ENCODE results near the gene ZEB2.
A peak's percentile ranks its signal among the peaks of the same experiment; 100 is the strongest.
"Not testable (repeated sequence)": the region's sequence is repeated elsewhere in the genome, so short reads cannot be mapped to it uniquely, and the experiment has no call there.

ZEB2 gene

DNA sequence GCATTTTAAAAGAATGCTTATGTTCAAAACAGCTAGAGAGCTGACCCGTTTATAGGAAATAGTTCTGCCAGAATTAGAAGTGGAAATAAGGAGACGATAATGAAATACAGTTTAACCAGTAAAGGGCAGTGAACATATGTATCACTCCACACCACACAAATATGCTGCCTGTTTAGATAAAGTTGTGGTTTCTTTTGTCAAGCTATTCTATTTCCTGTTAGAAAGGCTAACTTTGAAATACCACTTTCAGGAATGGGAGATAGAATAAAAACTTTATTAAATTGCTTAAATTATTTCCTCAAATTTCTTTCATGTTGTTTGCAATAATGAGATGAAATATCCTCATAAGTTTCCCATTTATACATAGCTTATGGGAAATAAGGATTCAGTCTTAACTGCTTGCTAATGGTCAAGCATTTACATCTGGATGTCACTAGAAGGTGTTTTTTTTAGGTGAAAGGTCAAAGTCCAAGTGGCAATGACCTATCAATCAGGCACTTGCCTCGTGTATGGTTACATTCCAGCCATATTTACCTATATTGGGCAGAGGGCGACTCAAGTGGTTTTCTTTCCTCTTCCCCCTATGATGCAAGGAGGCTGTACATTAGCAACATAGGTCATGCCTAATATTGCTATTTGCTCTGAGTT lies 148.9 kb downstream of the ZEB2 start:
- H3K4me1 ChIP-seq (ENCODE audit: control extremely low read depth in 1 of 4, control insufficient read depth in 4 of 4, insufficient read depth in 4 of 4, low read length in 3 of 4): peaks cover 36 to 63% (median 49%) of the 10 kb centered on the region in 4 experiments
- peak; percentile 67 to 93 (median 81) for DNase-seq
- H3K27me3 ChIP-seq (replicated peaks in 2 of 5; ENCODE audit: control insufficient read depth in 4 of 5, insufficient read depth in 5 of 5, low read length in 4 of 5): no peaks in the 10 kb centered on the region
- H3K9me3 ChIP-seq (ENCODE audit: control extremely low read depth in 1 of 5, control insufficient read depth in 4 of 5, insufficient read depth in 2 of 5, low read depth in 1 of 5, low read length in 4 of 5): no peaks in the 10 kb centered on the region
- ChIA-PET CTCF (interaction anchor here (0.8 kb wide), 1 partner anchor 15 kb away, joined by 4 read pairs; no protein-coding TSS in a partner anchor), POLR2A (no interaction called here)
- no peaks in the 10 kb centered on the region for H3K36me3 ChIP-seq (ENCODE audit: control insufficient read depth in 4 of 4, insufficient read depth in 4 of 4, low read length in 3 of 4)
- H3K27ac ChIP-seq (ENCODE audit: insufficient read depth in 1 of 2, low read depth in 1 of 2, low read length in 2 of 2, poor library complexity in 1 of 2, severe bottlenecking in 2 of 2): peak overlapping the region; percentile 41 to 84
- WGBS (ENCODE audit: insufficient coverage): no CpG with 5 or more reads among the region's 4 CpGs
- H3K4me3 ChIP-seq (ENCODE audit: control insufficient read depth in 1 of 7, extremely low read depth in 1 of 7, insufficient read depth in 4 of 7, low read depth in 2 of 7, low read length in 6 of 7): peak overlapping the region in 4 of 7 experiments; percentile 6 to 56 (median 22)

DNA sequence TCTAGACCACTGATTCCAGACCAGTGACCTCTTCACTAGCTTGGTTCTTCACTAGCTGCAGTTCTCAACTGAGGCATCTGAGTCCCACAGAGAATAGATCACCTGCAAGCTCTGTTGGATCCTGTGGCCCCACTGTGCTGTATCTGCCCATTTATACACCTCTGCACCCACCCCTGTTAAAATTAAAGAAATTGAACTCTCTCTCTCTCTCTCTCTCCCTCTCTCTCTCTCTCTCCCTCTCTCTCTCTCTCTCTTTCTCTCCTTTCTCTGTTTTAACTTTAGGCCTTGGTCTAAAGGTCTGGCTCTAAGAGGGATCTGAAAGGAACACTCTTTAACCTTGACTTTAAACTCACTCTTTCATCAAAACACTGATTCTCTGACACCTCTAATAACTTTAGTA lies 150.5 kb downstream of the ZEB2 start:
- CTCF ChIA-PET: interaction anchor here (0.7 kb wide), 2 partner anchors 10 to 20 kb away, joined by 3 to 4 read pairs; no protein-coding TSS in a partner anchor
- POLR2A ChIA-PET: no interaction called here

DNA sequence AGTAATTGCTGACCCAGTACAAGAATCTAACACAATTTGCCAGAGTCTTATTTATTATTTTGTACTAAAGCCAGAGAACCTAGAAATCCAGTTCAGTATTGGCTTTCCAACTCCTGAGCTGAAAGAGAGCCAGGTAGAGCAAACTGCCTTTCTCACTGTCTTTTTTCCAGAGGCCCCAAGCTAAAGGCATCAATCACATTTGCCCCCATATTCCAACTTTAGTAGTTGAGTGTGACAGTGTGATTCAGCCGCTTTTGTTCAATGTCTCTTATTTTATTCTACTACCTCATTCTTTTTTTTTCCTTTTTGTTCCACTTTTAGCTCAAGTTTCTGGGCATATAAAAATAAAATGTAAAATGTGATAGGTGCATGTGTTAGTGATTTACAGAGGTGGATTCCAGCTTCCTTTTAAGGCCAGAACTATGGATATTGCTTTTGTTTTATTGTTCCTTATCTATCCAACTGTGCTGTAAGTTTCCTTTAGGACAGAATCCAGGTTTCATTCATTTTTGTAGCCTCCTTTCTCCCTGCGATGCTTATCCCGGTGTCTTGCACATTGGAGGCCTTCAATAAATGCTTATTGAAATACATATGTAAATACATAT lies 153.0 kb downstream of the ZEB2 start:
- CTCF ChIA-PET: interaction anchor here (2.1 kb wide), 1 partner anchor 11 kb away, joined by 7 read pairs; no protein-coding TSS in a partner anchor
- H3K9me3 ChIP-seq (ENCODE audit: control extremely low read depth in 1 of 5, control insufficient read depth in 4 of 5, insufficient read depth in 2 of 5, low read depth in 1 of 5, low read length in 4 of 5): no peaks in the 10 kb centered on the region
- WGBS (ENCODE audit: insufficient coverage): no CpG with 5 or more reads among the region's 3 CpGs
- DNase-seq: no peak
- POLR2A ChIA-PET: no interaction called here
- H3K36me3 ChIP-seq (ENCODE audit: control insufficient read depth in 4 of 4, insufficient read depth in 4 of 4, low read length in 3 of 4): no peaks in the 10 kb centered on the region
- no peaks in the 10 kb centered on the region for H3K27me3 ChIP-seq (replicated peaks in 2 of 5; ENCODE audit: control insufficient read depth in 4 of 5, insufficient read depth in 5 of 5, low read length in 4 of 5)
- H3K27ac ChIP-seq (ENCODE audit: insufficient read depth in 1 of 2, low read depth in 1 of 2, low read length in 2 of 2, poor library complexity in 1 of 2, severe bottlenecking in 2 of 2): no peak overlapping the region
- no peak overlapping the region for H3K4me3 ChIP-seq (ENCODE audit: control insufficient read depth in 1 of 7, extremely low read depth in 1 of 7, insufficient read depth in 4 of 7, low read depth in 2 of 7, low read length in 6 of 7)
- H3K4me1 ChIP-seq (ENCODE audit: control extremely low read depth in 1 of 4, control insufficient read depth in 4 of 4, insufficient read depth in 4 of 4, low read length in 3 of 4): peaks cover 14 to 32% (median 25%) of the 10 kb centered on the region in 4 experiments

More for the DNA sequence above, 150.5 kb downstream of the ZEB2 start:
- no peaks in the 10 kb centered on the region for H3K36me3 ChIP-seq (ENCODE audit: control insufficient read depth in 4 of 4, insufficient read depth in 4 of 4, low read length in 3 of 4)
- H3K4me1 ChIP-seq (ENCODE audit: control extremely low read depth in 1 of 4, control insufficient read depth in 4 of 4, insufficient read depth in 4 of 4, low read length in 3 of 4): peaks cover 32 to 56% (median 44%) of the 10 kb centered on the region in 4 experiments
- no peaks in the 10 kb centered on the region for H3K27me3 ChIP-seq (replicated peaks in 2 of 5; ENCODE audit: control insufficient read depth in 4 of 5, insufficient read depth in 5 of 5, low read length in 4 of 5)
- H3K9me3 ChIP-seq (ENCODE audit: control extremely low read depth in 1 of 5, control insufficient read depth in 4 of 5, insufficient read depth in 2 of 5, low read depth in 1 of 5, low read length in 4 of 5): no peaks in the 10 kb centered on the region
- peak overlapping the region in 1 of 2 experiments; percentile 26 for H3K27ac ChIP-seq (ENCODE audit: insufficient read depth in 1 of 2, low read depth in 1 of 2, low read length in 2 of 2, poor library complexity in 1 of 2, severe bottlenecking in 2 of 2)
- DNase-seq: no peak
- H3K4me3 ChIP-seq (ENCODE audit: control insufficient read depth in 1 of 7, extremely low read depth in 1 of 7, insufficient read depth in 4 of 7, low read depth in 2 of 7, low read length in 6 of 7): no peak overlapping the region

- no peak overlapping the region for H3K4me3 ChIP-seq (ENCODE audit: control insufficient read depth in 1 of 7, extremely low read depth in 1 of 7, insufficient read depth in 4 of 7, low read depth in 2 of 7, low read length in 6 of 7)
- WGBS (ENCODE audit: insufficient coverage): 88% methylated on average over 1 of the region's 4 CpGs
- peaks cover 3 to 14% (median 8%) of the 10 kb centered on the region in 4 experiments for H3K4me1 ChIP-seq (ENCODE audit: control extremely low read depth in 1 of 4, control insufficient read depth in 4 of 4, insufficient read depth in 4 of 4, low read length in 3 of 4)
- peak in 1 of 3 donors; percentile 32 for DNase-seq
- H3K36me3 ChIP-seq (ENCODE audit: control insufficient read depth in 4 of 4, insufficient read depth in 4 of 4, low read length in 3 of 4): no peaks in the 10 kb centered on the region
- no peaks in the 10 kb centered on the region for H3K9me3 ChIP-seq (ENCODE audit: control extremely low read depth in 1 of 5, control insufficient read depth in 4 of 5, insufficient read depth in 2 of 5, low read depth in 1 of 5, low read length in 4 of 5)
- ChIA-PET CTCF (interaction anchor here (1.3 to 2.1 kb wide), 3 partner anchors 8 to 12 kb away, joined by 3 to 7 read pairs (median 5); no protein-coding TSS in a partner anchor), POLR2A (no interaction called here)
- H3K27me3 ChIP-seq (replicated peaks in 2 of 5; ENCODE audit: control insufficient read depth in 4 of 5, insufficient read depth in 5 of 5, low read length in 4 of 5): no peaks in the 10 kb centered on the region
- H3K27ac ChIP-seq (ENCODE audit: insufficient read depth in 1 of 2, low read depth in 1 of 2, low read length in 2 of 2, poor library complexity in 1 of 2, severe bottlenecking in 2 of 2): no peak overlapping the region
These were observed 154.8 kb downstream of the ZEB2 start for GRCh38 chr2:144364944-144365738.

DNA sequence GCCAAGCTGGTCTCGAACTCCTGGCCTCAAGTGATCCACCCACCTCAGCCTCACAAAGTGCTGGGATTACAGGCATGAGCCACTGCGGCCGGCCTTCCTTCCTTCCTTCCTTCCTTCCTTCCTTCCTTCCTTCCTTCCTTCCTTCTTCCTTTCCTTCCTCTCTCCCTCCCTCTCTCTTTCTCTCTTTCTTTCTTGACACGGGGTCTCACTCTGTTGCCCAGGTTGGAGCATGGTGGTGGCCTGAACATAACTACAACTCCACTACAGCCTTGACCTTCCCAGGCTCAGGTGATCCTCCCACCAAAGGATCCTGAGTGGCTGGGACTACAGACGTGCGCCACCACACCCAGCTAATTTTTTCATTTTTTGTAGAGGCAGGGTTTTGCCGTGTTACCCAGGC lies 155.7 kb downstream of the ZEB2 start:
- H3K4me3 ChIP-seq (ENCODE audit: control insufficient read depth in 1 of 7, extremely low read depth in 1 of 7, insufficient read depth in 4 of 7, low read depth in 2 of 7, low read length in 6 of 7); H3K27ac ChIP-seq (ENCODE audit: insufficient read depth in 1 of 2, low read depth in 1 of 2, low read length in 2 of 2, poor library complexity in 1 of 2, severe bottlenecking in 2 of 2); H3K36me3 ChIP-seq (ENCODE audit: control insufficient read depth in 4 of 4, insufficient read depth in 4 of 4, low read length in 3 of 4); POLR2A ChIA-PET; H3K9me3 ChIP-seq (ENCODE audit: control extremely low read depth in 1 of 5, control insufficient read depth in 4 of 5, insufficient read depth in 2 of 5, low read depth in 1 of 5, low read length in 4 of 5); H3K27me3 ChIP-seq (replicated peaks in 2 of 5; ENCODE audit: control insufficient read depth in 4 of 5, insufficient read depth in 5 of 5, low read length in 4 of 5); DNase-seq; H3K4me1 ChIP-seq (ENCODE audit: control extremely low read depth in 1 of 4, control insufficient read depth in 4 of 4, insufficient read depth in 4 of 4, low read length in 3 of 4): not testable (repeated sequence)
- WGBS (ENCODE audit: insufficient coverage): 92% methylated on average over 5 of the region's 7 CpGs
- CTCF ChIA-PET: interaction anchor here (1.0 to 1.4 kb wide), 2 partner anchors 9 to 31 kb away, joined by 3 read pairs; no protein-coding TSS in a partner anchor

- Histone ChIP-seq H3K9me3 (ENCODE audit: control extremely low read depth in 1 of 5, control insufficient read depth in 4 of 5, insufficient read depth in 2 of 5, low read depth in 1 of 5, low read length in 4 of 5) (no peaks in the 10 kb centered on the region), H3K27me3 (replicated peaks in 2 of 5; ENCODE audit: control insufficient read depth in 4 of 5, insufficient read depth in 5 of 5, low read length in 4 of 5) (no peaks in the 10 kb centered on the region), H3K4me3 (ENCODE audit: control insufficient read depth in 1 of 7, extremely low read depth in 1 of 7, insufficient read depth in 4 of 7, low read depth in 2 of 7, low read length in 6 of 7) (no peak overlapping the region), H3K36me3 (ENCODE audit: control insufficient read depth in 4 of 4, insufficient read depth in 4 of 4, low read length in 3 of 4) (no peaks in the 10 kb centered on the region), H3K4me1 (ENCODE audit: control extremely low read depth in 1 of 4, control insufficient read depth in 4 of 4, insufficient read depth in 4 of 4, low read length in 3 of 4) (no peaks in the 10 kb centered on the region), H3K27ac (ENCODE audit: insufficient read depth in 1 of 2, low read depth in 1 of 2, low read length in 2 of 2, poor library complexity in 1 of 2, severe bottlenecking in 2 of 2) (no peak overlapping the region)
- CTCF ChIA-PET: no interaction called here
- DNase-seq: no peak
- no CpG with 5 or more reads among the region's 1 CpG for WGBS (ENCODE audit: insufficient coverage)
- POLR2A ChIA-PET: no interaction called here
These were observed 157.5 kb downstream of the ZEB2 start for GRCh38 chr2:144362401-144362800.

DNA sequence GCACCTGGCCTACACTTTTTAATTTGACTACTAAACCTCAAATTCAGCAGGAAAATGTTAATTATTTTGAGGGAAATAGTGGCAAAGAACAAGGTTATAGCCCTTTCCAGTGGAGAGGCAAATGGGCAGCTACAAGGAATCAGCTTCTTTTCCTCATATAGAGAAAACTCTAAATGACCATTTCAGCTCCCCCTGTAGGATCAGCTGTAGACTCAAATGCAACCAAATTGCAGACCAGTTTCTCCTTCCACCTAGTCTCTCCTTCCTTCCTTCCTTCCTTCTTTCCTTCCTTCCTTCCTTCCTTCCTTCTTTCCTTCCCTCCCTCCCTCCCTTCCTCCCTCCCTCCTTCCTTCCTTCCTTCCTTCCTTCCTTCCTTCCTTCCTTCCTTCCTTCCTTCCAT lies 158.2 kb downstream of the ZEB2 start:
- Histone ChIP-seq H3K27ac (ENCODE audit: insufficient read depth in 1 of 2, low read depth in 1 of 2, low read length in 2 of 2, poor library complexity in 1 of 2, severe bottlenecking in 2 of 2) (no peak overlapping the region), H3K9me3 (ENCODE audit: control extremely low read depth in 1 of 5, control insufficient read depth in 4 of 5, insufficient read depth in 2 of 5, low read depth in 1 of 5, low read length in 4 of 5) (no peaks in the 10 kb centered on the region), H3K4me1 (ENCODE audit: control extremely low read depth in 1 of 4, control insufficient read depth in 4 of 4, insufficient read depth in 4 of 4, low read length in 3 of 4) (no peaks in the 10 kb centered on the region), H3K36me3 (ENCODE audit: control insufficient read depth in 4 of 4, insufficient read depth in 4 of 4, low read length in 3 of 4) (no peaks in the 10 kb centered on the region), H3K27me3 (replicated peaks in 2 of 5; ENCODE audit: control insufficient read depth in 4 of 5, insufficient read depth in 5 of 5, low read length in 4 of 5) (no peaks in the 10 kb centered on the region), H3K4me3 (ENCODE audit: control insufficient read depth in 1 of 7, extremely low read depth in 1 of 7, insufficient read depth in 4 of 7, low read depth in 2 of 7, low read length in 6 of 7) (no peak overlapping the region)
- DNase-seq: no peak
- POLR2A ChIA-PET: no interaction called here
- CTCF ChIA-PET: interaction anchor here (1.0 to 1.3 kb wide), 2 partner anchors 10 to 31 kb away, joined by 3 read pairs; no protein-coding TSS in a partner anchor
